NK-92 (cell line): ENCODE measurements around the gene ZBTB20.

Experiments
- DNase-seq: peaks from one replicate; lab custom pipeline; 2025; ENCODE audit not compliant: unreplicated experiment; lab: John Stamatoyannopoulos, UW

ZBTB20 gene

GRCh38 chr3:114451561-114452018, 695.5 kb downstream of the ZBTB20 start:
- DNase-seq, result no peak

DNA sequence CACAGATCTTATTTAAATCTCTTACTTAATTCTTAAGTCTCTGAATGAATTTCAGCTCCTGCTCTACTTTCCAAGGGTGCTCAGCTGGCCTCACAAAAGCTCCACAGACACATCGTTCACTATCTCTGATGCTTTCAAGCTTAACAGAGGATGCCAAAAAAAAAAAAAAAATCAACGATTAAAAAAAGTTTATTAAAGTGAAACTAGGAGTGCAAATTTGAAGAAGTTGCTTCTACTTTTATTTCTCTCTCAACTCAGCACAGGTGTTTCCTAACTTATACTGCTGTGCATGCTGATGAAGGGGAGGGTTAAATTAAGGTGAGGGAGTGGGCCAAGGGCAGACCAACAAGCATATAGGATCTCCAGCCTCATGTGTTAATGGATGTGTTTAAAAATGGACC, 696.0 kb downstream of the ZBTB20 start:
- DNase-seq, result no peak

DNA sequence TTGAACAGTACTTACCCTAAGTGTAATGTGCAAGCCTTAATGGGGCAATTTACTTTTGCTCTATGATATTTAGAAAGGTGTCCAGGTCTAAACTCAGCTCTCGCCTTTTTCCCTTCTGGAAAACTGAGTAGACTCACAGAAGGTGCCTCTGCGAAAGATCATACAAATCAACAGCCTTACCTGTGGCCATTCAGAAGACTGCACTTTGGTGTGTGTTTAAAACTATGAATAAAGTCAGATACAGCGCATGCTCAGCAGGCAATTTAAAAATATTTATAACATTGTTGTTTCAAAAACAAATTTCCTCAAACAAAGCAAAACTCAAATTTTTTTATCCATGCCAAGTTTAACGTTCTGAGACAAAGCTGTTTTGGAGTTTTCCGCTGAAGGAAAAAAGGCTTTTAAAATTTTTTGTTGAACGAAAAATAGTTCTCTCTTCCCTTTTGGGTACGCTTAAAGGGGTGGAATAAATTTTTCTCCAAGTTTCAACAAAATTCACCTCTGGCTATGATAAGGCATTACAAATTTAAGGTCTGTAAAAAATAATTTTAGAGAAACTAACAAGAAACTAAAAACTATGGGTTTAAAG, 697.0 kb downstream of the ZBTB20 start:
- DNase-seq, result no peak

DNA sequence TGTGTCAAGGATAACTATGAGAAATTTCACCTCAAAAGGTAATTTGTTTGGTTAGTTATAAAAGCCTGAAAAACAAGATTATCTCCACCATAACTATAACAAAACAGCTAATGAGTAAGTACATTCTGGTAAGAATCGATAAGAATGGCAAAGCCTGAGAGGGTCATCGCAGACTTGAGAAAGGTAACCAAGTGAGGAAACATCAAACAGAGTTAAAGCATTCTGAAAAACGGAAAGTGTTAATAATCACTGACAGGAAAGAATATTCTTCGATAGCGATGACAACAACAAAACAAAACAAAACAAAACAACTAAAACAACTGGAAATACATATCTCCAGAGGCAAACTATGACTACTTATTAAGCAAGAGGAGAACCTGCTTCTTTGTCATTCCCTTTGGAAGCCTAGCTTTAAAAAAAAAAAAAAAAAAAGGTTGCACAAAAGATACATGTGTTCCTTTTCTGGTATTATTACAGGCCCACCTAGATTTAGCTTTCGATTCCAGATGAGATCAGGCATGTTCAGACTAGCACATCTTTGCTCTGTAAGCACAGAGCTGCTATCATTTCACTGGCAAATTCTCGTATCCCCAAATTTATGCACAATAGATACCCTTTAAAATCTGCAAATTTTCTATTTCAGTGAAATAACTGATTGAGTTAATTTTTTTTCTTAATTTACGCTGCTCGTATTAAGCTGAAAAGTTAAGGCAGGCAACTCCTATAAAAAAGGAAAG, 697.6 kb downstream of the ZBTB20 start:
- no peak for DNase-seq

- no peak for DNase-seq
These were observed 699.1 kb downstream of the ZBTB20 start for GRCh38 chr3:114447950-114448479.

GRCh38 chr3:114447545-114447944, 699.5 kb downstream of the ZBTB20 start:
- DNase-seq, result no peak

- no peak for DNase-seq
These were observed 700.5 kb downstream of the ZBTB20 start for GRCh38 chr3:114446600-114446999.

DNA sequence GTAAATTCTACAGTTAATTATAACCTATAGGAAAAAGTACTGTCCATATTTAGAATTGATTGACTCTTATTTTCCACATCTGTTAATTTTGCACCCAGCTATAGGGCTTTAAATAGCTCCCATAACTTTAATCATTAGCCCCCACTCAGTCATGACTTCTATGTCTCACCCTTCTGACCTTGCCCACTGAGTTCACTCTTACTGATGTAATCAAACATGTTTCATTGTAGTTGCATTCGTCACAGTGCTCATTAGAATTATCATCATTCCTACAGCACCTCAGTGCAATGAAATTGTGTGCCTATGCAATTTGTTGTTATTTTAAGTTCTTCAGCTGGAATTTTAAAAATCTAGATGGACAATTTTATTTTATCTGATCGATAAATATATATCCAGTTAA, 701.9 kb downstream of the ZBTB20 start:
- no peak for DNase-seq

GRCh38 chr3:114444216-114444615, 702.9 kb downstream of the ZBTB20 start:
- DNase-seq, result no peak

- DNase-seq, result no peak
These were observed 704.8 kb downstream of the ZBTB20 start for GRCh38 chr3:114442246-114442645.

DNA sequence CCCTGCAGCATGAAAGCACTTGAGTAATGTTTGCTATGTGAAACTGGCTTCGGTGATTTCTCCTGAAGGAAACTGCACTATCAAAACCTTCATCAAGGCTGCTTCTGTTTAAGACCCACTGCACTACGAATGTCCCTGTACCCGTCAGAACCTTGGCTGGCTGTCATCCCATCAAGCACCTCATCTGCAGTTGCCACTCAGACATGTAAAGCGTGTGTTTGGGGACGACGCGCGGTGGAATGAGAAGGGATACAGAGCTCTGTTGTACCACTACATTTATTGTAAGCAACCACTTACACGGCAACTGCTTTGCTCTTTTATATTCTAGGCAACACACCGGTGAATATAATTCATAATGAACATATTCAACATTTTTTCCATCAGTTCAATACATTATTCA, 705.7 kb downstream of the ZBTB20 start:
- no peak for DNase-seq

DNA sequence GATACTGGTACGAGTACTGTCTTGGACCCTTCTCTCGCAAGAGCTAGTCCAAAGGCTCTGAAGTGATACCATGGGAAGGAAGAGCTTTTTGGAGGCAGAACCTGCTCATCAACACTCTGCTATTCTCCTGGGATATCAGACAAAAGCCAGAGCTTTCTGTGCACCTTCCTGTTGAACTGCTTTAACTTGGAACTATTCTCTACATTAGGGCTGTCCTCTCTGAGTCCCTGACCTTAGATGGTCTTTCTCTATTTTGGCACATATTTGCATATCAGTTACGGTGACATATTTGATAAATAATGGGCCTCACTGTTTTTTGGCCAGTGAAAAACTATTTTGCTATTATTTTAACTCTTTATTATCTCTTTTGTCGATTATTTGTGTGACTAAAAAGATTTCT, 706.4 kb downstream of the ZBTB20 start:
- DNase-seq, result no peak

GRCh38 chr3:114439284-114439683, 707.8 kb downstream of the ZBTB20 start:
- DNase-seq, result no peak

- no peak for DNase-seq
These were observed 709.2 kb downstream of the ZBTB20 start for GRCh38 chr3:114437897-114438296.

- no peak for DNase-seq
These were observed 710.9 kb downstream of the ZBTB20 start for GRCh38 chr3:114436182-114436581.

GRCh38 chr3:114435386-114436115, 711.5 kb downstream of the ZBTB20 start:
- no peak for DNase-seq

GRCh38 chr3:114432310-114432709, 714.8 kb downstream of the ZBTB20 start:
- no peak for DNase-seq

GRCh38 chr3:114428044-114428595, 719.0 kb downstream of the ZBTB20 start:
- no peak for DNase-seq

GRCh38 chr3:114427285-114428043, 719.6 kb downstream of the ZBTB20 start:
- DNase-seq, result no peak

- no peak for DNase-seq
These were observed 722.8 kb downstream of the ZBTB20 start for GRCh38 chr3:114424337-114424736.

DNA sequence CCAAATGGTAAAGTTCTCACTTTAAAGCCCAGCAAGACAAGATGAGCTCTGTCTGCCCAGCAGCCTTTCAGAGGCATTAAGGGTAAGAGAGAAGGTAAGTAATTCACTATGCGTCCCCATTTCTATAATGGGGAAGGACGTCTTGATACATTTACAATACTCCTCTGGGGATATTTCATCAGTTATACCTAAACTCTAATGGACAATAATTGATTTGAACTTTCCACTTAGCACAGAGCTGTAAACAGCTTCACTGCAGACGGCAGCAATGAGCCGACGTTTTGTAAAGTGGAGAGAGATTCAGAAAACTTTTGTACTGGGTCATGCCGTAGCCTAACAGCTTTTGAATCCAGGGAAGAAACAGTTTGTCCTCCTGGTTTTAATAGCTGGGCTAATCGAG, 725.9 kb downstream of the ZBTB20 start:
- no peak for DNase-seq
